CD14-positive monocyte (primary cell): ENCODE data around the gene MAST2. TPM values are rescaled to one million over a fixed set of nuclear protein-coding genes. Genes with fewer than 3 reads are reported as not detected.

Experiments
- DNase-seq, 3 donors: peaks; one replicate each; pipeline ENCODE4 v3.0.0-alpha.2; 2011 to 2022
- H2AFZ ChIP-seq: 2 replicates; pipeline ENCODE4 v1.6.0; 2012; ENCODE audit warnings: mild to moderate bottlenecking, low read depth, low read length, inconsistent platforms; ENCODE audit not compliant: insufficient read depth, poor library complexity, severe bottlenecking
- H3K27ac ChIP-seq, 2 donors: 1 replicate in 1 of 2; 2 replicates in 1 of 2; pipeline ENCODE4 v1.5.1; 2012 to 2013; ENCODE audit warnings: low read length in 2 of 2, control low read depth in 1 of 2, inconsistent platforms in 1 of 2, low read depth in 1 of 2, mild to moderate bottlenecking in 1 of 2
- H3K27me3 ChIP-seq, 2 donors: one replicate each; pipeline versions ENCODE4 v1.6.0 to v1.6.1; 2011 to 2013; ENCODE audit warnings: low read length in 2 of 2; ENCODE audit not compliant: control insufficient read depth in 2 of 2, insufficient read depth in 2 of 2
- H3K36me3 ChIP-seq, 2 donors: replicated peaks in 1 of 2; 1 replicate in 1 of 2; 2 replicates in 1 of 2; pipeline versions ENCODE4 v1.5.1 to v1.6.1; 2012 to 2013; ENCODE audit warnings: low read length in 2 of 2, control low read depth in 1 of 2, inconsistent platforms in 1 of 2, mild to moderate bottlenecking in 1 of 2; ENCODE audit not compliant: insufficient read depth in 2 of 2, control insufficient read depth in 1 of 2
- H3K4me1 ChIP-seq, 2 donors: 1 replicate in 1 of 2; 2 replicates in 1 of 2; pipeline versions ENCODE4 v1.5.1 to v1.6.1; 2012 to 2013; ENCODE audit warnings: low read length in 2 of 2, control low read depth in 1 of 2, inconsistent platforms in 1 of 2, mild to moderate bottlenecking in 1 of 2, moderate library complexity in 1 of 2; ENCODE audit not compliant: insufficient read depth in 2 of 2, control insufficient read depth in 1 of 2
- H3K4me2 ChIP-seq: replicated peaks from 2 replicates; pipeline ENCODE3; 2012; ENCODE audit warnings: low read length, moderate library complexity, mild to moderate bottlenecking; ENCODE audit not compliant: poor library complexity, severe bottlenecking; ENCODE audit errors: extremely low read depth
- H3K4me3 ChIP-seq, 3 experiments: fragments of 200-600 bp in 1 of 3; sonication (generic) in 1 of 3; replicated peaks in 1 of 3; 1 replicate in 2 of 3; 2 replicates in 1 of 3; pipeline ENCODE4 v1.5.1; 2011 to 2013; ENCODE audit warnings: low read length in 3 of 3, mild to moderate bottlenecking in 3 of 3, control low read depth in 2 of 3, low read depth in 2 of 3, inconsistent platforms in 1 of 3, moderate library complexity in 1 of 3
- H3K79me2 ChIP-seq: 2 replicates; pipeline ENCODE4 v1.6.0; 2012; ENCODE audit warnings: mild to moderate bottlenecking, control low read depth, inconsistent platforms, low read length, moderate library complexity; ENCODE audit not compliant: insufficient read depth
- H3K9ac ChIP-seq: 2 replicates; pipeline ENCODE4 v1.6.0; 2017; ENCODE audit warnings: low read length, mild to moderate bottlenecking; ENCODE audit not compliant: insufficient read depth, poor library complexity, severe bottlenecking
- H3K9me3 ChIP-seq, 2 donors: replicated peaks in 1 of 2; 1 replicate in 1 of 2; 2 replicates in 1 of 2; pipeline versions ENCODE4 v1.5.1 to v1.6.1; 2012 to 2013; ENCODE audit warnings: low read length in 2 of 2, control low read depth in 1 of 2; ENCODE audit not compliant: control insufficient read depth in 1 of 2, insufficient read depth in 1 of 2
- H4K20me1 ChIP-seq: 2 replicates; pipeline ENCODE4 v1.6.0; 2012; ENCODE audit warnings: mild to moderate bottlenecking, low read length, control low read depth, moderate library complexity; ENCODE audit not compliant: insufficient read depth
- H3K27ac Mint-ChIP-seq, 7 donors: one replicate each; pipeline ENCODE4 v1.8.0; 2020; ENCODE audit warnings: mild to moderate bottlenecking in 7 of 7, mixed read lengths in 7 of 7, moderate library complexity in 6 of 7, inconsistent platforms in 2 of 7
- H3K27me3 Mint-ChIP-seq, 3 donors: one replicate each; pipeline ENCODE4 v1.8.0; 2021 to 2022; ENCODE audit warnings: low read depth in 3 of 3, mild to moderate bottlenecking in 3 of 3, mixed read lengths in 3 of 3, moderate library complexity in 3 of 3, inconsistent platforms in 1 of 3
- H3K36me3 Mint-ChIP-seq, 2 donors: one replicate each; pipeline ENCODE4 v1.8.0; 2020; ENCODE audit warnings: mixed read lengths in 2 of 2, inconsistent platforms in 1 of 2, mild to moderate bottlenecking in 1 of 2
- H3K4me1 Mint-ChIP-seq: one replicate; pipeline ENCODE4 v1.8.0; 2020; ENCODE audit warnings: mild to moderate bottlenecking, mixed read lengths
- H3K4me3 Mint-ChIP-seq, 2 donors: one replicate each; pipeline ENCODE4 v1.8.0; 2020; ENCODE audit warnings: mild to moderate bottlenecking in 2 of 2, mixed read lengths in 2 of 2, moderate library complexity in 1 of 2
- H3K9me3 Mint-ChIP-seq, 7 donors: one replicate each; pipeline ENCODE4 v1.8.0; 2020 to 2022; ENCODE audit warnings: mixed read lengths in 7 of 7, mild to moderate bottlenecking in 6 of 7, moderate library complexity in 6 of 7, inconsistent platforms in 2 of 7
- CTCF ChIP-seq: fragments of 200-600 bp; IDR thresholded peaks from one replicate; pipeline ENCODE4 v1.8.0; 2022; ENCODE audit warnings: antibody characterized with exemption, mild to moderate bottlenecking
- WGBS: methylation state at CpG from one replicate; pipeline ENCODE4 v1.1.5; 2013; ENCODE audit warnings: missing lambda C conversion rate; ENCODE audit not compliant: insufficient coverage; 5-methylcytosine and 5-hydroxymethylcytosine counted together
- intact Hi-C, 2 donors: fragments of 100-400 bp; cut with micrococcal nuclease; formaldehyde crosslinking; loops; one replicate each; pipeline versions ENCODE4 v1.15.0 to v1.15.1; 2023
- polyA plus RNA-seq, 3 donors: library from polyadenylated mRNA; depleted of rRNA in 1 of 3; unstranded in 2 of 3; stranded (reverse) in 1 of 3; fragments of 300-500 nt in 2 of 3; fragments of >200 nt in 1 of 3; fragmentation: Illumina TruSeq in 2 of 3; gene quantifications; 1 replicate in 2 of 3; 2 replicates in 1 of 3; pipeline ENCODE4 v1.2.3, GENCODE V29; 2012 to 2021

MAST2 gene
- polyA plus RNA-seq, 3 donors = 1.0 to 7.2 (median 2.5) TPM

- TF ChIP-seq CTCF = no peak
- Histone ChIP-seq H3K9ac (no peak overlapping the region), H3K79me2 (no peaks in the 10 kb centered on the region), H3K4me2 (no peak overlapping the region), H2AFZ (no peak overlapping the region), H3K4me1 (peaks cover 21 to 30% of the 10 kb centered on the region in 2 donors), H3K9me3 (no peaks in the 10 kb centered on the region), H3K36me3 (no peaks in the 10 kb centered on the region), H3K27ac (no peak overlapping the region), H3K4me3 (no peak overlapping the region), H4K20me1 (no peaks in the 10 kb centered on the region), H3K27me3 (no peaks in the 10 kb centered on the region)
- Mint-ChIP-seq H3K27ac (no peak overlapping the region), H3K4me1 (peaks cover 26% of the 10 kb centered on the region), H3K27me3 (peaks cover 0 to 5% (median 1%) of the 10 kb centered on the region in 3 donors), H3K9me3 (peaks cover 0 to 2% (median 0%) of the 10 kb centered on the region in 7 donors), H3K4me3 (no peak overlapping the region), H3K36me3 (no peaks in the 10 kb centered on the region)
- intact Hi-C loops = no loop called here
- no peak for DNase-seq
- no CpG with 5 or more reads among the region's 5 CpGs for WGBS
These were observed 240.7 kb downstream of the MAST2 start for GRCh38 chr1:46044116-46044515.

- Histone ChIP-seq H3K9me3 (no peaks in the 10 kb centered on the region), H3K79me2 (no peaks in the 10 kb centered on the region)
- H3K9me3 Mint-ChIP-seq = peaks cover 0 to 7% (median 3%) of the 10 kb centered on the region in 7 donors
These were observed 250.3 kb downstream of the MAST2 start for GRCh38 chr1:46053734-46054133.

More at GRCh38 chr1:46053734-46054133, 250.3 kb downstream of the MAST2 start:
- Histone ChIP-seq H3K4me1 (peaks cover 0 to 2% of the 10 kb centered on the region in 2 donors), H3K4me2 (no peak overlapping the region), H3K9ac (no peak overlapping the region), H3K4me3 (no peak overlapping the region), H2AFZ (no peak overlapping the region), H3K27ac (no peak overlapping the region), H3K36me3 (no peaks in the 10 kb centered on the region), H4K20me1 (no peaks in the 10 kb centered on the region), H3K27me3 (no peaks in the 10 kb centered on the region)
- intact Hi-C loops = no loop called here
- no peak for TF ChIP-seq CTCF
- Mint-ChIP-seq H3K4me3 (no peak overlapping the region), H3K36me3 (no peaks in the 10 kb centered on the region), H3K4me1 (peaks cover 11% of the 10 kb centered on the region), H3K27ac (no peak overlapping the region), H3K27me3 (peaks cover 0 to 4% (median 0%) of the 10 kb centered on the region in 3 donors)
- no CpG with 5 or more reads among the region's 2 CpGs for WGBS
- no peak for DNase-seq
